Osteocyte (in vitro differentiated cells): ENCODE measurements around the gene LCAT. TPM values are rescaled to one million over a fixed set of nuclear protein-coding genes. Genes with fewer than 3 reads are reported as not detected.

Source experiments
- DNase-seq: peaks from one replicate; pipeline ENCODE4 v3.0.0; 2021; ENCODE audit warnings: mixed read lengths; ENCODE audit not compliant: unreplicated experiment; ENCODE audit errors: extremely low spot score
- H3K27ac Mint-ChIP-seq: one replicate; pipeline ENCODE4 v1.8.0; 2021; ENCODE audit warnings: mild to moderate bottlenecking, mixed read lengths; ENCODE audit not compliant: unreplicated experiment
- H3K27me3 Mint-ChIP-seq: one replicate; pipeline ENCODE4 v1.8.0; 2021; ENCODE audit warnings: mixed read lengths; ENCODE audit not compliant: unreplicated experiment
- H3K36me3 Mint-ChIP-seq: one replicate; pipeline ENCODE4 v1.8.0; 2021; ENCODE audit warnings: mixed read lengths; ENCODE audit not compliant: unreplicated experiment
- H3K4me1 Mint-ChIP-seq: one replicate; pipeline ENCODE4 v1.8.0; 2021; ENCODE audit warnings: mixed read lengths; ENCODE audit not compliant: unreplicated experiment
- H3K4me3 Mint-ChIP-seq: one replicate; pipeline ENCODE4 v1.8.0; 2021; ENCODE audit warnings: mild to moderate bottlenecking, moderate library complexity, mixed read lengths; ENCODE audit not compliant: unreplicated experiment
- H3K9me3 Mint-ChIP-seq: one replicate; pipeline ENCODE4 v1.8.0; 2021; ENCODE audit warnings: mixed read lengths; ENCODE audit not compliant: unreplicated experiment
- CTCF ChIP-seq: fragments of 200-600 bp; sonication (generic); IDR thresholded peaks from 2 replicates; pipeline ENCODE4 v1.5.0; 2021; ENCODE audit warnings: antibody characterized with exemption, mild to moderate bottlenecking, moderate library complexity
- total RNA-seq: library from RNA; stranded (reverse); gene quantifications from 2 replicates; pipeline ENCODE4 v1.2.1, GENCODE V29; 2021

LCAT gene
- total RNA-seq, 1 donor from 2014 or later, result 36.9 TPM

GRCh38 chr16:67897231-67897630 lies 46.7 kb downstream of the LCAT start:
- no peak for TF ChIP-seq CTCF
- H3K36me3 Mint-ChIP-seq, result no peaks in the 10 kb centered on the region
- H3K9me3 Mint-ChIP-seq, result no peaks in the 10 kb centered on the region
- no peak for DNase-seq
- H3K4me1 Mint-ChIP-seq, result peaks cover 32% of the 10 kb centered on the region
- peak overlapping the region; percentile 61 for H3K27ac Mint-ChIP-seq
- no peaks in the 10 kb centered on the region for H3K27me3 Mint-ChIP-seq
- no peak overlapping the region for H3K4me3 Mint-ChIP-seq

GRCh38 chr16:67893743-67894399 lies 50.0 kb downstream of the LCAT start:
- H3K9me3 Mint-ChIP-seq, result no peaks in the 10 kb centered on the region
- DNase-seq, result no peak
- H3K27ac Mint-ChIP-seq, result peak overlapping the region; percentile 90
- H3K4me1 Mint-ChIP-seq, result peaks cover 33% of the 10 kb centered on the region
- H3K27me3 Mint-ChIP-seq, result no peaks in the 10 kb centered on the region
- no peak for TF ChIP-seq CTCF
- peak overlapping the region; percentile 91 for H3K4me3 Mint-ChIP-seq
- H3K36me3 Mint-ChIP-seq, result no peaks in the 10 kb centered on the region

GRCh38 chr16:67892899-67893742 lies 50.8 kb downstream of the LCAT start, which contains the start of gene PSKH1:
Gene PSKH1 (plus strand): TSS chr16:67893254. CDS start chr16:67908750, 15,496 bp downstream.
- Mint-ChIP-seq H3K4me1 (peaks cover 33% of the 10 kb centered on the region), H3K27me3 (no peaks in the 10 kb centered on the region), H3K9me3 (no peaks in the 10 kb centered on the region), H3K36me3 (no peaks in the 10 kb centered on the region), H3K4me3 (peak within 1 kb of the TSS; percentile 91), H3K27ac (peak within 1 kb of the TSS; percentile 90)
- peak; percentile 98 for DNase-seq
- TF ChIP-seq CTCF, result no peak

- no peak for DNase-seq
Observed at GRCh38 chr16:67892375-67892774, 51.5 kb downstream of the LCAT start.

More at GRCh38 chr16:67892375-67892774, 51.5 kb downstream of the LCAT start:
- Mint-ChIP-seq H3K9me3 (no peaks in the 10 kb centered on the region), H3K4me3 (peak overlapping the region; percentile 81), H3K36me3 (peaks cover 2% of the 10 kb centered on the region), H3K27ac (peak overlapping the region; percentile 88), H3K27me3 (no peaks in the 10 kb centered on the region), H3K4me1 (peaks cover 31% of the 10 kb centered on the region)
- TF ChIP-seq CTCF, result no peak

Other genes with a start within 250 kb of the LCAT start
- 21.9 and 22.2 TPM in 2 replicates for gene GFOD2, start 224.8 kb downstream of the LCAT start, total RNA-seq
- 18.9 and 19.5 TPM in 2 replicates for gene RANBP10, start 137.6 kb downstream of the LCAT start, total RNA-seq
- 3.6 and 4.1 TPM in 2 replicates for gene TSNAXIP1, start 137.2 kb downstream of the LCAT start, total RNA-seq
- gene THAP11, start 101.8 kb downstream of the LCAT start, total RNA-seq, result 29.5 and 30.0 TPM in 2 replicates
- 121 and 125 TPM in 2 replicates for gene NUTF2, start 97.2 kb downstream of the LCAT start, total RNA-seq
- 46.3 and 51.2 TPM in 2 replicates for gene CENPT, start 96.4 kb downstream of the LCAT start, total RNA-seq
- 68.2 and 75.4 TPM in 2 replicates for gene EDC4, start 71.1 kb downstream of the LCAT start, total RNA-seq
- gene NRN1L, start 59.2 kb downstream of the LCAT start, total RNA-seq, result 1.4 and 1.5 TPM in 2 replicates
- gene PSKH1, start 50.9 kb downstream of the LCAT start, total RNA-seq, result 43.9 and 45.5 TPM in 2 replicates
- 0.39 and 0.91 TPM in 2 replicates for gene CTRL, start 12.3 kb downstream of the LCAT start, total RNA-seq
- 58.3 and 59.0 TPM in 2 replicates for gene PSMB10, start 7.3 kb downstream of the LCAT start, total RNA-seq
- 90.7 and 91.6 TPM in 2 replicates for gene SLC12A4, start 24.5 kb upstream of the LCAT start, total RNA-seq
- gene DPEP3, start 36.4 kb upstream of the LCAT start, total RNA-seq, result not detected in 2 replicates
- not detected in 2 replicates for gene DPEP2, start 55.4 kb upstream of the LCAT start, total RNA-seq
- not detected in 2 replicates for gene DPEP2NB, start 71.8 kb upstream of the LCAT start, total RNA-seq
- gene DDX28, start 79.1 kb upstream of the LCAT start, total RNA-seq, result 7.5 and 8.8 TPM in 2 replicates
- gene DUS2, start 79.2 kb upstream of the LCAT start, total RNA-seq, result 13.6 and 17.2 TPM in 2 replicates
- 42.0 and 42.3 TPM in 2 replicates for gene NFATC3, start 141.2 kb upstream of the LCAT start, total RNA-seq